K562 (cell line): ENCODE data around the gene CDCA5. TPM values are rescaled to one million over a fixed set of nuclear protein-coding genes. Genes with fewer than 3 reads are reported as not detected.

Source experiments
- microRNA-seq: library from miRNA; unstranded; fragments of <30 nt; microRNA quantifications from one replicate; pipeline ENCODE4, GENCODE V29; 2018; ENCODE audit warnings: borderline microRNAs expressed
- polyA plus RNA-seq, 8 experiments: library from polyadenylated mRNA; depleted of rRNA in 4 of 8; stranded (reverse) in 5 of 8; unstranded in 3 of 8; fragments of >200 nt; fragmentation: Nextera tagmentation in 2 of 8; fragmentation: Illumina TruSeq in 1 of 8; extraction: Ambion mirVana in 2 of 8; extraction: Trizol in 1 of 8; gene quantifications; 2 replicates each; pipeline versions ENCODE4 v1.2.1 to v1.2.3, GENCODE V29; 2011 to 2014; ENCODE audit warnings: inconsistent platforms in 1 of 8, missing spikeins in 1 of 8
- small RNA-seq: library from RNA; depleted of rRNA; stranded (forward); fragments of <200 nt; gene quantifications from one replicate; pipeline ENCODE3, GENCODE V24; 2014
- total RNA-seq, 7 experiments: library from RNA; depleted of rRNA in 6 of 7; stranded (reverse); fragments of >200 nt in 6 of 7; fragmentation: Illumina TruSeq in 2 of 7; extraction: Trizol in 2 of 7; gene quantifications; 2 replicates each; pipeline versions ENCODE4 v1.2.1 to v1.2.3, GENCODE V29; 2011 to 2021; ENCODE audit warnings: low replicate concordance in 1 of 7

The CDCA5 gene
- total and polyA plus RNA-seq, 9 of the 15 experiments (the other 6 are each of a cell fraction or from before 2014, with no cell fraction given), result 18.9 to 94.3 (median 64.6) TPM

Small RNA genes lying within 50 kb of the gene (microRNA-seq; reads per million reads assigned to microRNA genes)
- not detected for gene MIR6751

Small RNA genes lying within 50 kb of the gene (small RNA-seq; reads per million reads assigned to genes)
- not detected for gene SNX15

Other genes with a start within 250 kb of the CDCA5 start
Only the 7 nearest of the 23 such genes appear.
- 0.16 TPM in 1 of 2 replicates, not detected in the other for gene NAALADL1, start 25.5 kb downstream of the CDCA5 start, total RNA-seq (2014; rRNA removed)
- gene NAALADL1, start 25.5 kb downstream of the CDCA5 start, total RNA-seq (2014; rRNA removed; fragmentation: Illumina TruSeq; extraction: Trizol), result not detected in 2 replicates
- gene NAALADL1, start 25.5 kb downstream of the CDCA5 start, total RNA-seq (2015; rRNA removed; fragmentation: Illumina TruSeq; extraction: Trizol), result 0.07 TPM in 1 of 2 replicates, not detected in the other
- gene NAALADL1, start 25.5 kb downstream of the CDCA5 start, total RNA-seq (2021), result 0.22 and 0.38 TPM in 2 replicates
- 0.06 and 0.16 TPM in 2 replicates for gene NAALADL1, start 25.5 kb downstream of the CDCA5 start, polyA plus RNA-seq (2011; rRNA removed)
- 0.27 and 0.29 TPM in 2 replicates for gene NAALADL1, start 25.5 kb downstream of the CDCA5 start, polyA plus RNA-seq (2014; fragmentation: Illumina TruSeq; extraction: Trizol)
- gene NAALADL1, start 25.5 kb downstream of the CDCA5 start, polyA plus RNA-seq (2014; fragmentation: Nextera tagmentation; extraction: Ambion mirVana), result not detected
- gene NAALADL1, start 25.5 kb downstream of the CDCA5 start, polyA plus RNA-seq (2014; rRNA removed), result 0.07 and 0.72 TPM in 2 replicates
- 37.3 and 46.0 TPM in 2 replicates for gene ZFPL1, start 182 bp upstream of the CDCA5 start, total RNA-seq (2014; rRNA removed)
- gene ZFPL1, start 182 bp upstream of the CDCA5 start, total RNA-seq (2014; rRNA removed; fragmentation: Illumina TruSeq; extraction: Trizol), result 7.0 and 10.0 TPM in 2 replicates
- 21.1 and 22.7 TPM in 2 replicates for gene ZFPL1, start 182 bp upstream of the CDCA5 start, total RNA-seq (2015; rRNA removed; fragmentation: Illumina TruSeq; extraction: Trizol)
- gene ZFPL1, start 182 bp upstream of the CDCA5 start, total RNA-seq (2021), result 33.4 and 37.5 TPM in 2 replicates
- 16.5 and 38.6 TPM in 2 replicates for gene ZFPL1, start 182 bp upstream of the CDCA5 start, polyA plus RNA-seq (2011; rRNA removed)
- gene ZFPL1, start 182 bp upstream of the CDCA5 start, polyA plus RNA-seq (2014; fragmentation: Illumina TruSeq; extraction: Trizol), result 35.4 and 47.8 TPM in 2 replicates
- gene ZFPL1, start 182 bp upstream of the CDCA5 start, polyA plus RNA-seq (2014; fragmentation: Nextera tagmentation; extraction: Ambion mirVana), result 1 to 10 TPM; 3.7 to 7.1 TPM
- 29.7 and 32.3 TPM in 2 replicates for gene ZFPL1, start 182 bp upstream of the CDCA5 start, polyA plus RNA-seq (2014; rRNA removed)
- gene VPS51, start 12.2 kb upstream of the CDCA5 start, total RNA-seq (2014; rRNA removed), result 143 and 215 TPM in 2 replicates
- 16.9 and 20.6 TPM in 2 replicates for gene VPS51, start 12.2 kb upstream of the CDCA5 start, total RNA-seq (2014; rRNA removed; fragmentation: Illumina TruSeq; extraction: Trizol)
- gene VPS51, start 12.2 kb upstream of the CDCA5 start, total RNA-seq (2015; rRNA removed; fragmentation: Illumina TruSeq; extraction: Trizol), result 40.6 and 46.8 TPM in 2 replicates
- gene VPS51, start 12.2 kb upstream of the CDCA5 start, total RNA-seq (2021), result 89.3 and 103 TPM in 2 replicates
- 49.7 and 83.5 TPM in 2 replicates for gene VPS51, start 12.2 kb upstream of the CDCA5 start, polyA plus RNA-seq (2011; rRNA removed)
- gene VPS51, start 12.2 kb upstream of the CDCA5 start, polyA plus RNA-seq (2014; fragmentation: Illumina TruSeq; extraction: Trizol), result 22.2 and 49.8 TPM in 2 replicates
- gene VPS51, start 12.2 kb upstream of the CDCA5 start, polyA plus RNA-seq (2014; fragmentation: Nextera tagmentation; extraction: Ambion mirVana), result 1 to 10 TPM; 1.8 to 2.9 TPM
- 73.2 and 126 TPM in 2 replicates for gene VPS51, start 12.2 kb upstream of the CDCA5 start, polyA plus RNA-seq (2014; rRNA removed)
- gene TM7SF2, start 27.8 kb upstream of the CDCA5 start, total RNA-seq (2014; rRNA removed), result 18.6 and 20.6 TPM in 2 replicates
- 3.2 and 3.7 TPM in 2 replicates for gene TM7SF2, start 27.8 kb upstream of the CDCA5 start, total RNA-seq (2014; rRNA removed; fragmentation: Illumina TruSeq; extraction: Trizol)
- gene TM7SF2, start 27.8 kb upstream of the CDCA5 start, total RNA-seq (2015; rRNA removed; fragmentation: Illumina TruSeq; extraction: Trizol), result 7.0 and 7.9 TPM in 2 replicates
- gene TM7SF2, start 27.8 kb upstream of the CDCA5 start, total RNA-seq (2021), result 21.4 and 21.8 TPM in 2 replicates
- 14.6 and 35.3 TPM in 2 replicates for gene TM7SF2, start 27.8 kb upstream of the CDCA5 start, polyA plus RNA-seq (2011; rRNA removed)
- gene TM7SF2, start 27.8 kb upstream of the CDCA5 start, polyA plus RNA-seq (2014; fragmentation: Illumina TruSeq; extraction: Trizol), result 14.3 and 18.6 TPM in 2 replicates
- 1 to 10 TPM; 1.2 to 1.4 TPM for gene TM7SF2, start 27.8 kb upstream of the CDCA5 start, polyA plus RNA-seq (2014; fragmentation: Nextera tagmentation; extraction: Ambion mirVana)
- 20.4 and 22.0 TPM in 2 replicates for gene TM7SF2, start 27.8 kb upstream of the CDCA5 start, polyA plus RNA-seq (2014; rRNA removed)
- gene ZNHIT2, start 33.7 kb upstream of the CDCA5 start, total RNA-seq (2014; rRNA removed), result 39.0 and 49.0 TPM in 2 replicates
- gene ZNHIT2, start 33.7 kb upstream of the CDCA5 start, total RNA-seq (2014; rRNA removed; fragmentation: Illumina TruSeq; extraction: Trizol), result 0.35 and 0.76 TPM in 2 replicates
- 7.0 and 8.6 TPM in 2 replicates for gene ZNHIT2, start 33.7 kb upstream of the CDCA5 start, total RNA-seq (2015; rRNA removed; fragmentation: Illumina TruSeq; extraction: Trizol)
- 27.2 and 29.6 TPM in 2 replicates for gene ZNHIT2, start 33.7 kb upstream of the CDCA5 start, total RNA-seq (2021)
- 2.5 and 3.7 TPM in 2 replicates for gene ZNHIT2, start 33.7 kb upstream of the CDCA5 start, polyA plus RNA-seq (2011; rRNA removed)
- gene ZNHIT2, start 33.7 kb upstream of the CDCA5 start, polyA plus RNA-seq (2014; fragmentation: Illumina TruSeq; extraction: Trizol), result 0.59 and 2.9 TPM in 2 replicates
- gene ZNHIT2, start 33.7 kb upstream of the CDCA5 start, polyA plus RNA-seq (2014; fragmentation: Nextera tagmentation; extraction: Ambion mirVana), result under 1 TPM; 0.08 to 0.20 TPM
- gene ZNHIT2, start 33.7 kb upstream of the CDCA5 start, polyA plus RNA-seq (2014; rRNA removed), result 23.4 and 24.3 TPM in 2 replicates
- 1,447 and 1,737 TPM in 2 replicates for gene FAU, start 38.1 kb upstream of the CDCA5 start, total RNA-seq (2014; rRNA removed)
- 702 and 715 TPM in 2 replicates for gene FAU, start 38.1 kb upstream of the CDCA5 start, total RNA-seq (2014; rRNA removed; fragmentation: Illumina TruSeq; extraction: Trizol)
- 990 and 995 TPM in 2 replicates for gene FAU, start 38.1 kb upstream of the CDCA5 start, total RNA-seq (2015; rRNA removed; fragmentation: Illumina TruSeq; extraction: Trizol)
- 1,380 and 1,521 TPM in 2 replicates for gene FAU, start 38.1 kb upstream of the CDCA5 start, total RNA-seq (2021)
- gene FAU, start 38.1 kb upstream of the CDCA5 start, polyA plus RNA-seq (2011; rRNA removed), result 562 and 568 TPM in 2 replicates
- 942 and 1,036 TPM in 2 replicates for gene FAU, start 38.1 kb upstream of the CDCA5 start, polyA plus RNA-seq (2014; fragmentation: Illumina TruSeq; extraction: Trizol)
- gene FAU, start 38.1 kb upstream of the CDCA5 start, polyA plus RNA-seq (2014; fragmentation: Nextera tagmentation; extraction: Ambion mirVana), result 100 to 1,000 TPM; 433 to 575 TPM
- gene FAU, start 38.1 kb upstream of the CDCA5 start, polyA plus RNA-seq (2014; rRNA removed), result 1,498 and 1,827 TPM in 2 replicates
- gene MRPL49, start 38.3 kb upstream of the CDCA5 start, total RNA-seq (2014; rRNA removed), result 129 and 180 TPM in 2 replicates
- 65.5 and 74.3 TPM in 2 replicates for gene MRPL49, start 38.3 kb upstream of the CDCA5 start, total RNA-seq (2014; rRNA removed; fragmentation: Illumina TruSeq; extraction: Trizol)
- 78.2 and 83.1 TPM in 2 replicates for gene MRPL49, start 38.3 kb upstream of the CDCA5 start, total RNA-seq (2015; rRNA removed; fragmentation: Illumina TruSeq; extraction: Trizol)
- gene MRPL49, start 38.3 kb upstream of the CDCA5 start, total RNA-seq (2021), result 86.8 and 88.5 TPM in 2 replicates
- 96.1 and 97.2 TPM in 2 replicates for gene MRPL49, start 38.3 kb upstream of the CDCA5 start, polyA plus RNA-seq (2011; rRNA removed)
- gene MRPL49, start 38.3 kb upstream of the CDCA5 start, polyA plus RNA-seq (2014; fragmentation: Illumina TruSeq; extraction: Trizol), result 123 and 127 TPM in 2 replicates
- 100 to 1,000 TPM in 1 of 2 experiments, 10 to 100 TPM in 1; 76.2 to 132 TPM for gene MRPL49, start 38.3 kb upstream of the CDCA5 start, polyA plus RNA-seq (2014; fragmentation: Nextera tagmentation; extraction: Ambion mirVana)
- gene MRPL49, start 38.3 kb upstream of the CDCA5 start, polyA plus RNA-seq (2014; rRNA removed), result 91.2 and 112 TPM in 2 replicates